H9 (cell line): ENCODE results near the gene TMEM63C. TPM values are rescaled to one million over a fixed set of nuclear protein-coding genes. Genes with fewer than 3 reads are reported as not detected.

Experiments used
- DNase-seq: peaks from one replicate; pipeline ENCODE4 v3.0.0-alpha.2; 2017
- H2AFZ ChIP-seq: one replicate; pipeline ENCODE4 v1.6.1; 2013; ENCODE audit warnings: mild to moderate bottlenecking, low read length, control low read depth, moderate library complexity
- H2AK5ac ChIP-seq: 2 replicates; pipeline ENCODE4 v1.6.1; 2013; ENCODE audit warnings: low read length, control low read depth, mixed read lengths; ENCODE audit not compliant: insufficient read length
- H2BK120ac ChIP-seq: one replicate; pipeline ENCODE4 v1.6.1; 2013; ENCODE audit warnings: low read depth, mild to moderate bottlenecking, low read length, control low read depth, inconsistent platforms; ENCODE audit not compliant: poor library complexity, severe bottlenecking
- H2BK12ac ChIP-seq: 2 replicates; pipeline ENCODE4 v1.6.1; 2013; ENCODE audit warnings: low read length, control low read depth, mixed read lengths, low read depth; ENCODE audit not compliant: insufficient read length
- H2BK15ac ChIP-seq: 2 replicates; pipeline ENCODE4 v1.6.1; 2013; ENCODE audit warnings: low read depth, low read length, control low read depth
- H2BK20ac ChIP-seq: one replicate; pipeline ENCODE4 v1.6.1; 2013; ENCODE audit warnings: low read depth, mild to moderate bottlenecking, low read length, control low read depth, inconsistent platforms; ENCODE audit not compliant: poor library complexity, severe bottlenecking
- H2BK5ac ChIP-seq: 2 replicates; pipeline ENCODE4 v1.6.1; 2013; ENCODE audit warnings: low read length, control low read depth, mixed read lengths; ENCODE audit not compliant: insufficient read length
- H3K14ac ChIP-seq: 2 replicates; pipeline ENCODE4 v1.6.1; 2013; ENCODE audit warnings: low read length, control low read depth; ENCODE audit not compliant: insufficient read depth
- H3K18ac ChIP-seq: 2 replicates; pipeline ENCODE4 v1.6.1; 2013; ENCODE audit warnings: low read depth, mild to moderate bottlenecking, mixed read lengths, low read length, control low read depth; ENCODE audit not compliant: insufficient read length
- H3K23ac ChIP-seq: 2 replicates; pipeline ENCODE4 v1.6.1; 2013; ENCODE audit warnings: low read length, control low read depth, mixed read lengths, low read depth; ENCODE audit not compliant: insufficient read length
- H3K23me2 ChIP-seq: 2 replicates; pipeline ENCODE4 v1.6.1; 2013; ENCODE audit warnings: low read depth, mild to moderate bottlenecking, mixed read lengths, low read length, control low read depth; ENCODE audit not compliant: insufficient read length, poor library complexity, severe bottlenecking
- H3K27ac ChIP-seq: 2 replicates; pipeline ENCODE4 v1.5.1; 2013; ENCODE audit warnings: low read length, control low read depth, mixed read lengths, low read depth; ENCODE audit not compliant: insufficient read length
- H3K27me3 ChIP-seq: 2 replicates; pipeline ENCODE4 v1.6.1; 2013; ENCODE audit warnings: low read length, control low read depth, inconsistent platforms; ENCODE audit not compliant: insufficient read depth
- H3K4ac ChIP-seq: 2 replicates; pipeline ENCODE4 v1.6.1; 2013; ENCODE audit warnings: low read depth, mild to moderate bottlenecking, control low read depth, inconsistent platforms, low read length, moderate library complexity
- H3K4me1 ChIP-seq: 2 replicates; pipeline ENCODE4 v1.6.1; 2013; ENCODE audit warnings: low read length, control low read depth, inconsistent platforms; ENCODE audit not compliant: insufficient read depth
- H3K4me2 ChIP-seq: 2 replicates; pipeline ENCODE4 v1.6.1; 2013; ENCODE audit warnings: low read length, control low read depth, mixed read lengths; ENCODE audit not compliant: insufficient read length, insufficient read depth
- H3K56ac ChIP-seq: 2 replicates; pipeline ENCODE4 v1.6.1; 2013; ENCODE audit warnings: low read depth, mild to moderate bottlenecking, mixed read lengths, low read length, control low read depth; ENCODE audit not compliant: insufficient read length
- H3K79me1 ChIP-seq: 2 replicates; pipeline ENCODE4 v1.6.1; 2013; ENCODE audit warnings: low read depth, mild to moderate bottlenecking, moderate library complexity, low read length, control low read depth, inconsistent platforms; ENCODE audit not compliant: insufficient read depth, poor library complexity, severe bottlenecking
- H3K79me2 ChIP-seq: 2 replicates; pipeline ENCODE4 v1.6.1; 2013; ENCODE audit warnings: low read length, control low read depth, inconsistent platforms; ENCODE audit not compliant: insufficient read depth
- H3K9ac ChIP-seq: 2 replicates; pipeline ENCODE4 v1.6.1; 2013; ENCODE audit warnings: low read length, control low read depth, mixed read lengths; ENCODE audit not compliant: insufficient read length; ENCODE audit errors: extremely low read depth
- H3K9me3 ChIP-seq: one replicate; pipeline ENCODE4 v1.6.1; 2013; ENCODE audit warnings: low read depth, low read length, inconsistent platforms; ENCODE audit not compliant: control insufficient read depth
- H3T11ph ChIP-seq: one replicate; pipeline ENCODE4 v1.6.1; 2013; ENCODE audit warnings: mild to moderate bottlenecking, low read length, control low read depth, inconsistent platforms
- H4K20me1 ChIP-seq: one replicate; pipeline ENCODE4 v1.6.1; 2013; ENCODE audit not compliant: control insufficient read depth, insufficient read length, insufficient read depth
- H4K5ac ChIP-seq: 2 replicates; pipeline ENCODE4 v1.6.1; 2013; ENCODE audit warnings: low read depth, mild to moderate bottlenecking, mixed read lengths, low read length, control low read depth; ENCODE audit not compliant: insufficient read length
- H4K8ac ChIP-seq: replicated peaks from 2 replicates; pipeline ENCODE4 v1.6.1; 2013; ENCODE audit warnings: low read length, control low read depth, mixed read lengths, low read depth; ENCODE audit not compliant: insufficient read length
- H4K91ac ChIP-seq: 2 replicates; pipeline ENCODE4 v1.6.1; 2013; ENCODE audit warnings: low read depth, mild to moderate bottlenecking, moderate library complexity, mixed read lengths, low read length, control low read depth; ENCODE audit not compliant: insufficient read length
- H3K27ac Mint-ChIP-seq, 3 experiments: 2 replicates in 2 of 3; 3 replicates in 1 of 3; pipeline ENCODE4 v1.8.0; 2020 to 2021; ENCODE audit warnings: mixed read lengths in 3 of 3, mild to moderate bottlenecking in 1 of 3, moderate library complexity in 1 of 3
- H3K27me3 Mint-ChIP-seq: 2 replicates; pipeline ENCODE4 v1.8.0; 2021; ENCODE audit warnings: low read depth, mild to moderate bottlenecking, moderate library complexity, mixed read lengths
- H3K36me3 Mint-ChIP-seq, 3 experiments: 2 replicates in 2 of 3; 3 replicates in 1 of 3; pipeline ENCODE4 v1.8.0; 2020 to 2021; ENCODE audit warnings: low read depth in 3 of 3, mixed read lengths in 3 of 3; ENCODE audit not compliant: insufficient read depth in 1 of 3
- H3K4me1 Mint-ChIP-seq, 2 experiments: 2 replicates each; pipeline ENCODE4 v1.8.0; 2020; ENCODE audit warnings: mixed read lengths in 2 of 2
- H3K4me3 Mint-ChIP-seq, 2 experiments: 2 replicates in 1 of 2; 3 replicates in 1 of 2; pipeline ENCODE4 v1.8.0; 2020 to 2021; ENCODE audit warnings: mild to moderate bottlenecking in 2 of 2, mixed read lengths in 2 of 2, moderate library complexity in 1 of 2
- H3K9me3 Mint-ChIP-seq, 2 experiments: 2 replicates in 1 of 2; 3 replicates in 1 of 2; pipeline ENCODE4 v1.8.0; 2020; ENCODE audit warnings: mild to moderate bottlenecking in 2 of 2, mixed read lengths in 2 of 2, moderate library complexity in 1 of 2
- CTCF ChIP-seq: fragments of 200-600 bp; sonication (generic); conservative IDR thresholded peaks from 3 replicates; pipeline ENCODE4 v1.8.0; 2021; ENCODE audit warnings: antibody characterized with exemption, mild to moderate bottlenecking
- WGBS: extraction: QIAGEN DNeasy Blood & Tissue Kit; methylation state at CpG from one replicate; pipeline ENCODE4 v1.1.7; 2013; ENCODE audit warnings: missing lambda C conversion rate, low lambda C conversion rate, mixed read lengths; ENCODE audit not compliant: insufficient read length; ENCODE audit errors: extremely low coverage; 5-methylcytosine and 5-hydroxymethylcytosine counted together
- total RNA-seq: library from RNA; stranded (reverse); gene quantifications from 2 replicates; pipeline ENCODE4 v1.2.1, GENCODE V29; 2021

TMEM63C gene
- total RNA-seq, 1 experiment from 2014 or later: 2.2 TPM

- Mint-ChIP-seq H3K4me3 (no peak overlapping the region), H3K27ac (no peak overlapping the region), H3K9me3 (no peaks in the 10 kb centered on the region), H3K36me3 (no peaks in the 10 kb centered on the region; a peak in 1 of 7 replicates), H3K4me1 (no peaks in the 10 kb centered on the region), H3K27me3 (no peaks in the 10 kb centered on the region)
- Histone ChIP-seq H3K9me3 (no peaks in the 10 kb centered on the region), H4K20me1 (peaks cover 2% of the 10 kb centered on the region), H2AFZ (no peak overlapping the region), H2BK20ac (no peak overlapping the region), H3K23me2 (no peaks in the 10 kb centered on the region), H3K23ac (no peak overlapping the region), H2BK15ac (no peak overlapping the region), H3K14ac (no peak overlapping the region), H3K9ac (no peak overlapping the region), H3K27me3 (no peaks in the 10 kb centered on the region), H4K5ac (no peak overlapping the region), H3K4ac (no peak overlapping the region), H2BK120ac (no peak overlapping the region), H3T11ph (no peak overlapping the region), H3K27ac (no peak overlapping the region), H2BK5ac (no peak overlapping the region), H4K8ac (no peak overlapping the region), H3K79me2 (no peaks in the 10 kb centered on the region), H3K18ac (no peak overlapping the region), H3K4me1 (no peaks in the 10 kb centered on the region), H4K91ac (no peak overlapping the region), H2AK5ac (no peak overlapping the region), H2BK12ac (no peak overlapping the region), H3K56ac (no peak overlapping the region), H3K4me2 (no peak overlapping the region), H3K79me1 (no peaks in the 10 kb centered on the region)
- no peak for TF ChIP-seq CTCF
- DNase-seq: no peak
- no CpG with 5 or more reads among the region's 1 CpG for WGBS
Measured at GRCh38 chr14:77246784-77247183, 65.2 kb downstream of the TMEM63C start.
